Measurements from ENCODE around the gene CSNK2B. TPM values are rescaled to one million over a fixed set of nuclear protein-coding genes. Genes with fewer than 3 reads are reported as not detected.
A peak's percentile ranks its signal among the peaks of the same experiment; 100 is the strongest.

The CSNK2B gene
- total and polyA plus RNA-seq, 3 donors from 2014 or later: 397 to 523 (median 421) TPM

GRCh38 chr6:31659649-31660380 lies 6.1 kb upstream of the CSNK2B start:
- intact Hi-C loops (cut with DNase I; ENCODE audit: low total_unique reads): no loop called here
- no peak for DNase-seq
- 31 to 32% methylated on average over 12 of the region's 13 CpGs for WGBS, 2 donors
- Histone ChIP-seq H3K4me1 (peaks cover 42% of the 10 kb centered on the region), H3K27ac (peak overlapping the region; percentile 59 to 85), H3K27me3 (no peaks in the 10 kb centered on the region), H3K9me3 (no peaks in the 10 kb centered on the region), H3K36me3 (ENCODE audit: low read depth, missing control alignments) (no peaks in the 10 kb centered on the region), H3K4me3 (peak overlapping the region; percentile 60 to 79)
- TF ChIP-seq CTCF (IDR thresholded peaks at IDR 0.05) (no peak), POLR2A (IDR thresholded peaks at IDR 0.05) (no peak)

- WGBS, 2 donors: 0 to 1% methylated on average over 20 to 45 of the region's 52 CpGs
- TF ChIP-seq CTCF (IDR thresholded peaks at IDR 0.05) (no peak), POLR2A (IDR thresholded peaks at IDR 0.05) (no peak)
- intact Hi-C loops (cut with DNase I; ENCODE audit: low total_unique reads): no loop called here
- Histone ChIP-seq H3K36me3 (ENCODE audit: low read depth, missing control alignments) (no peaks in the 10 kb centered on the region), H3K27me3 (no peaks in the 10 kb centered on the region), H3K27ac (peak within 1 kb of the TSS; percentile 59 to 85), H3K9me3 (no peaks in the 10 kb centered on the region), H3K4me1 (peaks cover 42% of the 10 kb centered on the region), H3K4me3 (peak within 1 kb of the TSS; percentile 60 to 79)
- DNase-seq: peak; percentile 92
Measured at GRCh38 chr6:31660381-31661261, 5.3 kb upstream of the CSNK2B start, which contains the start of gene C6orf47. C6orf47 (minus strand) TSS chr6:31660778; CDS start chr6:31659947, 831 bp downstream.

- intact Hi-C loops (cut with DNase I; ENCODE audit: low total_unique reads): no loop called here
- TF ChIP-seq POLR2A (IDR thresholded peaks at IDR 0.05) (no peak), CTCF (IDR thresholded peaks at IDR 0.05) (no peak)
- Histone ChIP-seq H3K27ac (peak overlapping the region; percentile 59 to 85), H3K36me3 (ENCODE audit: low read depth, missing control alignments) (no peaks in the 10 kb centered on the region), H3K4me1 (peaks cover 42% of the 10 kb centered on the region), H3K27me3 (no peaks in the 10 kb centered on the region), H3K9me3 (no peaks in the 10 kb centered on the region), H3K4me3 (no peak overlapping the region)
- no peak for DNase-seq
- 68 to 71% methylated on average over 12 of the region's 12 CpGs for WGBS, 2 donors
Measured at GRCh38 chr6:31661262-31662123, 4.4 kb upstream of the CSNK2B start.

GRCh38 chr6:31662124-31662723 lies 3.7 kb upstream of the CSNK2B start:
- no peak overlapping the region for H3K4me3 ChIP-seq
- no peaks in the 10 kb centered on the region for H3K36me3 ChIP-seq (ENCODE audit: low read depth, missing control alignments)
- H3K27me3 ChIP-seq: no peaks in the 10 kb centered on the region
- H3K27ac ChIP-seq: no peak overlapping the region
- TF ChIP-seq POLR2A (IDR thresholded peaks at IDR 0.05): no peak
- TF ChIP-seq CTCF (IDR thresholded peaks at IDR 0.05): no peak
- no peaks in the 10 kb centered on the region for H3K9me3 ChIP-seq
- DNase-seq: no peak
- intact Hi-C loops (cut with DNase I; ENCODE audit: low total_unique reads): no loop called here
- H3K4me1 ChIP-seq: peaks cover 48% of the 10 kb centered on the region
- 85 to 88% methylated on average over 9 to 12 of the region's 12 CpGs for WGBS, 2 donors

All from testis (tissue), 3 donors.